PC-3 (cell line): ENCODE results near the gene VEGFC. TPM values are rescaled to one million over a fixed set of nuclear protein-coding genes. Genes with fewer than 3 reads are reported as not detected.

ENCODE experiments used
- ATAC-seq: fragments of 200-7000 bp; cut with Tn5 transposase; 2 replicates; pipeline ENCODE4 v1.9.1; 2020; ENCODE audit warnings: mild to moderate bottlenecking, moderate library complexity
- BruUV-seq: library from RNA; stranded (reverse); fragments of 400-500 nt; replicated peaks from 2 replicates; lab custom pipeline; 2021; lab: Mats Ljungman, UMichigan
- CTCF ChIA-PET: fragments of 300-600 bp; sonication (Branson Sonifier 250); formaldehyde crosslinking; loops from one replicate; lab custom pipeline; 2022; ENCODE audit warnings: antibody characterized with exemption; lab: Charles Lee
- POLR2A ChIA-PET: fragments of 300-600 bp; sonication (Branson Sonifier 250); formaldehyde crosslinking; loops from one replicate; lab custom pipeline; 2022; ENCODE audit warnings: antibody characterized with exemption; ENCODE audit not compliant: unreplicated experiment; lab: Charles Lee
- DNase-seq: peaks from one replicate; pipeline ENCODE4 v3.0.0-alpha.2; 2015
- H2AFZ ChIP-seq: fragments of 300-600 bp; sonication (generic); 2 replicates; pipeline ENCODE4 v1.6.0; 2016; ENCODE audit warnings: antibody characterized with exemption, low read length
- H3F3A ChIP-seq: fragments of 300-600 bp; sonication (generic); one replicate; pipeline ENCODE4 v1.6.0; 2017; ENCODE audit warnings: antibody characterized with exemption, low read length, control low read depth, mild to moderate bottlenecking; ENCODE audit not compliant: unreplicated experiment
- H3K27ac ChIP-seq: fragments of 300-600 bp; sonication (generic); 2 replicates; pipeline ENCODE4 v1.5.1; 2016; ENCODE audit warnings: mild to moderate bottlenecking, low read length
- H3K27me3 ChIP-seq: fragments of 300-600 bp; sonication (generic); 2 replicates; pipeline ENCODE4 v1.6.1; 2016; ENCODE audit warnings: low read length, mixed read lengths
- H3K36me3 ChIP-seq: fragments of 300-600 bp; sonication (generic); 2 replicates; pipeline ENCODE4 v1.6.1; 2016; ENCODE audit warnings: low read depth, mixed run types, low read length, mixed read lengths
- H3K4me1 ChIP-seq: fragments of 300-600 bp; sonication (generic); 2 replicates; pipeline ENCODE4 v1.5.1; 2016; ENCODE audit warnings: low read length; ENCODE audit not compliant: insufficient read depth
- H3K4me2 ChIP-seq: fragments of 300-600 bp; sonication (generic); 2 replicates; pipeline ENCODE4 v1.6.0; 2016; ENCODE audit warnings: low read length
- H3K4me3 ChIP-seq: fragments of 300-600 bp; sonication (generic); 2 replicates; pipeline ENCODE4 v1.5.1; 2016; ENCODE audit warnings: mild to moderate bottlenecking, low read length, mixed read lengths
- H3K79me2 ChIP-seq: fragments of 300-600 bp; sonication (generic); 2 replicates; pipeline ENCODE4 v1.6.1; 2017; ENCODE audit warnings: low read length, mixed read lengths
- H3K9ac ChIP-seq: fragments of 300-600 bp; sonication (generic); 2 replicates; pipeline ENCODE4 v1.6.0; 2016; ENCODE audit warnings: mild to moderate bottlenecking, low read length
- H3K9me2 ChIP-seq: fragments of 300-600 bp; sonication (generic); replicated peaks from 2 replicates; pipeline ENCODE4 v1.6.1; 2016; ENCODE audit warnings: mixed run types, low read length, mixed read lengths
- H3K9me3 ChIP-seq: fragments of 300-600 bp; sonication (generic); 2 replicates; pipeline ENCODE4 v1.6.1; 2016; ENCODE audit warnings: low read length, mixed read lengths
- H4K20me1 ChIP-seq: fragments of 300-600 bp; sonication (generic); 2 replicates; pipeline ENCODE4 v1.6.1; 2016; ENCODE audit warnings: low read length, mixed read lengths
- EZH2 ChIP-seq: fragments of 300-600 bp; sonication (generic); IDR thresholded peaks from one replicate; pipeline ENCODE4 v1.6.1; 2017; ENCODE audit warnings: antibody characterized with exemption, mild to moderate bottlenecking, low read length; ENCODE audit not compliant: unreplicated experiment
- EZH2phosphoT487 ChIP-seq: fragments of 300-600 bp; sonication (generic); IDR thresholded peaks from 2 replicates; pipeline ENCODE4 v1.6.1; 2018; ENCODE audit warnings: mild to moderate bottlenecking, antibody characterized with exemption, low read length, borderline replicate concordance
- intact Hi-C: fragments of 100-400 bp; cut with micrococcal nuclease; formaldehyde crosslinking; loops from 2 replicates; pipeline ENCODE4 v1.9.0; 2023
- total RNA-seq: library from RNA; depleted of rRNA; stranded (reverse); fragments of >200 nt; gene quantifications from 2 replicates; pipeline ENCODE4 v1.2.3, GENCODE V29; 2014
- TF ChIP-seq, protein P1 (sequence below): fragments of 300-600 bp; sonication (generic); conservative IDR thresholded peaks from 2 replicates; pipeline ENCODE4 v1.5.1; 2017; ENCODE audit warnings: antibody characterized with exemption, low read depth, mild to moderate bottlenecking, low read length

The VEGFC gene
- total RNA-seq, 1 experiment from 2014 or later = 36.6 TPM

DNA sequence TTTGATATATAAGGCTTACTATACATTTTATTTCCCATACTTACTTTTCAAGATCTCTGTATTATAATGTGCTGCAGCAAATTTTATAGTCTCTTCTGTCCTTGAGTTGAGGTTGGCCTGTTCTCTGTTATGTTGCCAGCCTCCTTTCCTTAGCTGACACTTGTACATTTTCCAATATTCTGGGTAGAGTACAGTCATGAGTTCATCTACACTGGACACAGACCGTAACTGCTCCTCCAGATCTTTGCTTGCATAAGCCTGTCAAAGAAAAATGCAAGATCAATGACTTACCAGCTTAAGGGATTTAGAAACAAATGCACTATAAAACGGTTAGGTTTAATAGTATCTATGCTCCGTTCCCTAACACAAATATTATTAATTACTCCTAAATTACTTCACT, 63.2 kb downstream of the VEGFC start:
- Histone ChIP-seq H3K27ac (no peak overlapping the region), H3K4me3 (no peak overlapping the region), H3F3A (no peaks in the 10 kb centered on the region), H3K4me2 (no peak overlapping the region), H2AFZ (no peak overlapping the region), H3K4me1 (no peaks in the 10 kb centered on the region; the same call in 1 of the 2 replicates), H3K9me3 (no peaks in the 10 kb centered on the region), H3K9ac (no peak overlapping the region), H3K36me3 (peaks cover 22% of the 10 kb centered on the region), H4K20me1 (peaks cover 11% of the 10 kb centered on the region), H3K79me2 (peaks cover 70% of the 10 kb centered on the region), H3K9me2 (no peaks in the 10 kb centered on the region), H3K27me3 (no peaks in the 10 kb centered on the region)
- ChIA-PET CTCF (no interaction called here), POLR2A (no interaction called here)
- intact Hi-C loops = no loop called here
- DNase-seq = no peak
- ATAC-seq = no peak
- no peak for TF ChIP-seq EZH2
- no peak for TF ChIP-seq EZH2phosphoT487
- TF ChIP-seq, protein P1, sequence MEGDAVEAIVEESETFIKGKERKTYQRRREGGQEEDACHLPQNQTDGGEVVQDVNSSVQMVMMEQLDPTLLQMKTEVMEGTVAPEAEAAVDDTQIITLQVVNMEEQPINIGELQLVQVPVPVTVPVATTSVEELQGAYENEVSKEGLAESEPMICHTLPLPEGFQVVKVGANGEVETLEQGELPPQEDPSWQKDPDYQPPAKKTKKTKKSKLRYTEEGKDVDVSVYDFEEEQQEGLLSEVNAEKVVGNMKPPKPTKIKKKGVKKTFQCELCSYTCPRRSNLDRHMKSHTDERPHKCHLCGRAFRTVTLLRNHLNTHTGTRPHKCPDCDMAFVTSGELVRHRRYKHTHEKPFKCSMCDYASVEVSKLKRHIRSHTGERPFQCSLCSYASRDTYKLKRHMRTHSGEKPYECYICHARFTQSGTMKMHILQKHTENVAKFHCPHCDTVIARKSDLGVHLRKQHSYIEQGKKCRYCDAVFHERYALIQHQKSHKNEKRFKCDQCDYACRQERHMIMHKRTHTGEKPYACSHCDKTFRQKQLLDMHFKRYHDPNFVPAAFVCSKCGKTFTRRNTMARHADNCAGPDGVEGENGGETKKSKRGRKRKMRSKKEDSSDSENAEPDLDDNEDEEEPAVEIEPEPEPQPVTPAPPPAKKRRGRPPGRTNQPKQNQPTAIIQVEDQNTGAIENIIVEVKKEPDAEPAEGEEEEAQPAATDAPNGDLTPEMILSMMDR = no peak
- BruUV-seq = no TSS peak

DNA sequence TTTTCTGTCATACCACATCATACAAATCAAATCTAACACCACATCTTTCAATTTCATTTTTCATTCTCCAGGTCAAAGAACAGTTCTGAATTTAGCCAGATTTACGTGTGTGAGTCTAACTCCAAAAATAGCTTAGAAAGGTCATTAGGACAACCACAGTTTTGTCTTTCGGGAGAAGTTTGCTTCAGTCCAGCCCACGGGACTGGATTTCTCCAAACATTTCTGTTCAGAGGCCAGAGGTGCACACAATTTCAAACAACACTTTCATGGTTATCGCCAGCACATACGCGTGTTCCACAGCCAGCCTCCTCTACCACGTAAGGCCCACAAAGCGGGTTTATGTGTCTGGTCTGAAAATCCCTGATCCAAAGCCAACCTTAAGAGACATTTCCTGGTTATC, 65.9 kb downstream of the VEGFC start:
- TF ChIP-seq EZH2phosphoT487 (no peak), EZH2 (no peak)
- TF ChIP-seq, protein P1 = no peak
- peaks cover 43% of the 10 kb centered on the region for H3K79me2 ChIP-seq
- no peak overlapping the region for H3K4me2 ChIP-seq
- no peak for DNase-seq
- no peaks in the 10 kb centered on the region for H3K9me2 ChIP-seq
- BruUV-seq = no TSS peak
- H3K27ac ChIP-seq = no peak overlapping the region
- no peak overlapping the region for H2AFZ ChIP-seq
- H4K20me1 ChIP-seq = peaks cover 7% of the 10 kb centered on the region; the same call in 1 of the 2 replicates
- peaks cover 22% of the 10 kb centered on the region for H3K36me3 ChIP-seq
- ChIA-PET POLR2A (no interaction called here), CTCF (no interaction called here)
- intact Hi-C loops = no loop called here
- H3K4me3 ChIP-seq = no peak overlapping the region
- no peak for ATAC-seq
- no peak overlapping the region for H3K9ac ChIP-seq
- H3K4me1 ChIP-seq = no peaks in the 10 kb centered on the region
- H3K9me3 ChIP-seq = no peaks in the 10 kb centered on the region
- H3K27me3 ChIP-seq = no peaks in the 10 kb centered on the region
- H3F3A ChIP-seq = no peaks in the 10 kb centered on the region

DNA sequence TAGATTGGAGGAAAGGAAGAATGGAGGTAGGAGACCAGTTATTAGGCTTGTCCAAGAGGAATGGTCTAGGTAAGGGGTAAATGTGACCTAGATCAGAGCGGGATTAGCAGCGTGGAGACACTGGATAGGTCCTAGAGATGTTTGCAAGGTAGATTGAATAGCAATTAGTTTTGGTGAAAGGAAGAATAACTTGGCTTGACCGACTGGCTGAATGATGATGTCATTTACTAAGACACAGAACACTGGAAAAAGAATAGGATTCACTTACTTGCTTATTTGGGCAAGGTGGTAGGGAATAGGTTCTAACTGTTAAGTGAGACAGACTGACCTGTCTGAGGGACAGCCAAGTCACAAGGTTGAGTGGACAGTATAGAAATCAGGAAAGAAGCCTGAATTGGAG, 71.3 kb downstream of the VEGFC start:
- Histone ChIP-seq H3K4me2 (no peak overlapping the region), H3K4me1 (no peaks in the 10 kb centered on the region), H3F3A (no peaks in the 10 kb centered on the region), H3K27ac (no peak overlapping the region), H3K27me3 (no peaks in the 10 kb centered on the region), H3K9me3 (no peaks in the 10 kb centered on the region), H2AFZ (no peak overlapping the region), H3K9me2 (no peaks in the 10 kb centered on the region), H3K36me3 (peaks cover 21% of the 10 kb centered on the region), H3K4me3 (no peak overlapping the region), H4K20me1 (no peaks in the 10 kb centered on the region), H3K79me2 (peaks cover 8% of the 10 kb centered on the region; the same call in 1 of the 2 replicates), H3K9ac (no peak overlapping the region)
- ChIA-PET CTCF (interaction anchor here (0.6 kb wide), 1 partner anchor 1050 kb away, joined by 3 read pairs; no protein-coding TSS in a partner anchor), POLR2A (no interaction called here)
- intact Hi-C loops = no loop called here
- DNase-seq (no peak), ATAC-seq (no peak)
- TF ChIP-seq EZH2 = no peak
- no peak for TF ChIP-seq EZH2phosphoT487
- TF ChIP-seq, protein P1 = no peak
- BruUV-seq = no TSS peak
